HG02973 (cell line): ENCODE results near the gene ARF6.
A peak's percentile ranks its signal among the peaks of the same experiment; 100 is the strongest.
"Not testable (repeated sequence)": the region's sequence is repeated elsewhere in the genome, so short reads cannot be mapped to it uniquely, and the experiment has no call there.

Experiments used
- ATAC-seq: cut with Tn5 transposase; IDR thresholded peaks from one replicate; pipeline ENCODE4 v1.9.1; 2021; ENCODE audit warnings: moderate library complexity; ENCODE audit not compliant: unreplicated experiment

ARF6 gene

DNA sequence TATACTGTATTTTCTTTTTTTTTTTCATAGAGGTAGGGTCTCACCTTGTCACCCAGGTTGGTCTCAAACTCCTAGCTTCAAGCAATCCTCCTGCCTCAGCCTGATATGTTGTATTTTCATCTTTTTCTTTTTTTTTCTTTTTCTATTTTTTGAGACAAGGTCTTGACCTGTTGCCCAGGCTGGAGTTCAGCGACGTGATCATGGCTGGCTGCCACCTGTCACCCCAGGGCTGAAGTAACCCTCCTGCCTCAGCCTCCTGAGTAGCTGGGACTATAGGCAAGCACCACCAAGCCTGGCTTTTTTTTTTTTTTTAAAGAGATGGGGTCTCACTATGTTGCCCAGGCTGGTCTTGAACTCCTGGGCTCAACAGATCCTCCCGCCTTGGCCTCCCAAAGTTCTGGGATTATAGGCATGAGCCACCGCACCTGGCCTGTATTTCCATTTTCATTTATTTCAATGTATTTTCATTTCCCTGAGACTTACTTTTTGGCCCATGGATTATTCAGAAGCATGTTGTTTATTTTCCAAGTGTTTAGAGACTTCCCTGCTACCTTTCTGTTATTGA is 16.2 kb upstream of the ARF6 start:
- no peak for ATAC-seq

DNA sequence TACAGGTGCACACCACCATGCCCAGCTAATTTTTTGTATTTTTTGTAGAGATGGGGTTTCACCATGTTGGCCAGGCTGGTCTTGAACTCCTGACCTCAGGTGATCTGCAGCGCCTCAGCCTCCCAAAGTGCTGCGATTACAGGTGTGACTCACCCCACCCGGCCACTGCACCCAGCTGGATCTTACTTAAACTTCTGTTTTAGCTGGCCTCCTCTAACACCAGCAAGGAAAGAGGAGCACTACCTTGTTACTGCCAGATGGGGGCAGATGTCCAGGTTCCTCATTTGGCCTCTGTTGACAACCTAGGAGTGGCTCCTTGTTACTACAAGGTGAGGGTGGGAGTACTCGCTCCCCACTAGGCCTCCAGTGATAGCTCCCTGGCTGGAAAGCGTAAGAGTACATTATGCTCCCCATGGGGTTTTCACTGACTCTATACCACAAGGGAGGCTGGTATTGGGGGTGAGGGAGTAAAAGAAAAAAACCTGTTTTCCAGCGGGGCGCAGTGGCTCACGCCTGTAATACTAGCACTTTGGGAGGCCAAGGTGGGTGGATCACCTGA is 13.2 kb upstream of the ARF6 start:
- ATAC-seq = peak; percentile 79

DNA sequence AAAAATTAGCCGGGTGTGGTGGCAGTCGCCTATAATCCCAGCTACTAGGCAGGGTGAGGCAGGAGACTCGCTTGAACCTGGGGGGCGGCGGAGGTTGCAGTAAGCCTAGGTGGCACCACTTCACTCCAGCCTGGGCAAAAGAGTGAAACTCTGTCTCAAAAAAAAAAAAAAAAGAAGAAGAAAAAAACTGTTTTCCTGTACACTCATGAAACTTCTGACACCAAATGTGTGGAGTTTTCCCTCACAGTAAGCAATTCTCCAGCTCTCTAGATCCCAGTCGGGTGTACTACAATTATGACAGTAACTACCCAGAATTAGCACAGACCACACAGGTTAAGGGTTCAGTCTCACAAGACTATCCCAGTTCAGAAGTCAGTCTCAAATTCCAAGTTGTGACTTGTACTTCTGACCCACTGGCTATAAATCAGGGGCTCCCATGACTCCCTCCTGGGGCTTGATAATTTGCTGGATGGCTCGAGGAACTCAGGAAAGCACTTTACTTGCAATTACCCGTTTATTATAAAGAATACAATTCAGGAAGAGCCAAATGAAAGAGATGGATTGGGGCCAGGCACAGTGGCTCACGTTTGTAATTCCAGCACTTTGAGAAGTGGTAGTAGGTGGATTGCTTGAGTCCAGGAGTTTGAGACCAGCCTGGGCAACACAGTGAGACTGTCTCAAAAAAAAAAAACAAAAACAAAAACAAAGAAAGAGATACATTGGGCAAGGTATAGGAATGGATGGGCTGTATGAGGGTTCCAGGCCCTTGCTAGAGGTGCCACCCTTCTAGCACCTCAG is 12.4 kb upstream of the ARF6 start:
- ATAC-seq = no peak

DNA sequence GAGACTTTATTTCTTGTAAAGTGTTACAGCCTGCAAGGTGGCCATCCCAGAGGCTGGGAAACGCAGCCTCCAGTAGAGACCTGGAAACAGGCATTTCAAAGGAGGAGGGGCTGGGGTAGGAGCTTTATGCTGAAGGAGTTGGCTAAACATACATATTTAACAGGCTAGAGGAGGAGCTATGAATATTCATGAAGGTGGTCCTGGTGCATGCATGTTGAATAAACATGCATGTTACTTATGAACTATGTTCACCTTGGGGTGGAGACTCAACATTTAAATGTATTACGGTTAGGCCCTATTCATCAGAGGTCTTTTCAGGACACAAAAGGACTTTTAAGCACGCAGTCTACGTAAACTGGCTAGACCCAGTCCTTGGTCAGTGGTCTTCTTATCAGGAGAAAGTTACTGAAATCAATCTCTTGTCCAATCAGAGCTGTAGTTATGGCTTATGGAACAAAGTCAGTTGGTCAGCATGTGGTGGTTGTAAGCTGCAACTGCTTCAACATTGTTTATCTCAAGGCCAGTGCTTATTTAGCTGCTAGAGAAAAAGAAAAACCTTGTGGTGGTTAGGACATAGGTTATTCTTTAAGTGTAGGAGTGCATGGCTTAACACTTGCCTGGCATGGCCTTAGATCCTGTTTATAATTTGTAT is 11.4 kb upstream of the ARF6 start:
- no peak for ATAC-seq

DNA sequence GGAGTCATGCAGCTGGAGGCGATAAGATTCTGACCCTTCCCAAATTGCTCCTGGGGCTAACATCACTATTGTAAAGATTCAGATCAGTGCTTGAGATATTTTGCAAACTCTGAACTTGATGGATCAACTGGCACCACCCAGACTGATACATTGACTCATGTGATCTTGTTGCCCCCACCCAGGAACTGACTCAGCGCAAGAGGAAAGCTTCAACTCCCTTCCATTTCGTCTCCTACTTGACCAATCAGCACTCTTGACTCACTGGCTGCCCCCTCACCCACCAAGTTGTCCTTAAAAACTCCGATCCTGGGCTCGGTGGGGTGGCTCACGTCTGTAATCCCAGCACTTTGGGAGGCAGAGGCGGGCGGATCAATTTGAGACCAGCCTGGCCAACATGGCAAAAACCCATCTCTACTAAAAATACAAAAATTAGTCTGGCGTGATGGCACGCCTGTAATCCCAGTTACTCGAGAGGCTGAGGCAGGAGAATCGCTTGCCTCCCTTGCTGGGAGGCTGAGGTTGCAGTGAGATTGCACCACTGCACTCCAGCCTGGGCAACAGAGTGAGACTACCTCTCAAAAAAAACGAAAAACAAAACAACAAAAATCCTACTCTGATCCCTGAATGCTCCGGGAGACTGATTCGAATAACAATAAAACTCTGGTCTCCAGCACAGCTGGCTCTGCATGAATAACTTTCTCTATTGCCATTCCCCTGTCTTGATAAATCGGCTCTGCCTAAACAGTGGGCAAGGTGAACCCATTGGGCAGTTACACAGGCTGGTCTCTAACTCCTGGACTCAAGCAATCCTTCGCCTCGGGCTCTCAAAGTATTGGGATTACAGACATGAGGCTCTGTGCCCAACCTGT is 9.8 kb upstream of the ARF6 start:
- no peak for ATAC-seq

DNA sequence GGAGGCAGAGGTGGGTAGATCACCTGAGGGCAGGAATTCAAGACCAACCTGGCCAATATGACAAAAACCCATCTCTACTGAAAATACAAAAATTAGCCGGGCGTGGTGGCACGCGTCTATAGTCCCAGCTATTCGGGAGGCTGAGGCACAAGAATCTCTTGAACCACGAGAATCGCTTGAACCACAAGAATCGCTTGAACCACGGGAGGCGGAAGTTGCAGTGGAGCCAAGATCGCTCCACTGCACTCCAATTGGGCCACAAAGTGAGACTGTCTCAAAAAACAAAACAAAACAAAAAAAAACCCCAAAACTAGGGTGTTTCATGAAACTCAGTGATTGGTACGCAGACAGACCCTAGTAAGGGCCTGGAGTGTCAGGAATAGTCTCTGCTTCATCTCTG is 6.4 kb upstream of the ARF6 start:
- ATAC-seq = no peak

DNA sequence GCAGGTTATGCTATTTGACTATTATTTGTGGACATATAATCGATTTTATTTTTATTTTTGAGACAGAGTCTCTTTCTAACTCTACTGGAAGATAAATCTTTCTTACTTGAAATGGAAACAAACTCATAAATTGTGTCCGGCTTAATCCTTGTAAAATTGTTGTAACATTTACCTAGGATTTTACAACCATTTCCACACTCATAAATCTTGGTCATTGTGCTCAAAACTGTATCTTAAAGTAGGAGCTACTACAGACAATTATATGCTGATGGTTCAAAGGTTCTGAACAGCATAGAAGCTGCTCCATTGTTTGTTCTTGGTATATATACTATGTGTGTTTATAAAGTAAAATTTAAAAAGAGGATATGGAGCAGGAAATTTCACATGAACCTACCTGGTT is 4.6 kb upstream of the ARF6 start:
- ATAC-seq = no peak

DNA sequence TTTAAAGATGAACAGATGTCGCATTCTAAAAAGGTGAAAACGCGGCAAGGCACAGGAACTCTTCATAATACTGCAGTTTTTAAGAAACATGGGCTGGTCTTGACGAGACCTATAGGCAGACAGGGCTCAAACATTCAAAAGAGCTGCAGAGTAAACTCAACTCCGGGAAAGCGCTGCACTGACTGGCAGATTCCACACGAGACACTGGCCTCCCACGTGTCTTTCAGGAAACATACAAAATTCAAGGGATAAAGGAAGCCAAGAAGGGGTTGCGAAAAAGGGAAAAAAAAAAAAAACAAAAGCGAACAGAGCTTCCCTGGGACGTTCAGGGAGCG is 614 bp upstream of the ARF6 start:
- peak; percentile 29 for ATAC-seq

DNA sequence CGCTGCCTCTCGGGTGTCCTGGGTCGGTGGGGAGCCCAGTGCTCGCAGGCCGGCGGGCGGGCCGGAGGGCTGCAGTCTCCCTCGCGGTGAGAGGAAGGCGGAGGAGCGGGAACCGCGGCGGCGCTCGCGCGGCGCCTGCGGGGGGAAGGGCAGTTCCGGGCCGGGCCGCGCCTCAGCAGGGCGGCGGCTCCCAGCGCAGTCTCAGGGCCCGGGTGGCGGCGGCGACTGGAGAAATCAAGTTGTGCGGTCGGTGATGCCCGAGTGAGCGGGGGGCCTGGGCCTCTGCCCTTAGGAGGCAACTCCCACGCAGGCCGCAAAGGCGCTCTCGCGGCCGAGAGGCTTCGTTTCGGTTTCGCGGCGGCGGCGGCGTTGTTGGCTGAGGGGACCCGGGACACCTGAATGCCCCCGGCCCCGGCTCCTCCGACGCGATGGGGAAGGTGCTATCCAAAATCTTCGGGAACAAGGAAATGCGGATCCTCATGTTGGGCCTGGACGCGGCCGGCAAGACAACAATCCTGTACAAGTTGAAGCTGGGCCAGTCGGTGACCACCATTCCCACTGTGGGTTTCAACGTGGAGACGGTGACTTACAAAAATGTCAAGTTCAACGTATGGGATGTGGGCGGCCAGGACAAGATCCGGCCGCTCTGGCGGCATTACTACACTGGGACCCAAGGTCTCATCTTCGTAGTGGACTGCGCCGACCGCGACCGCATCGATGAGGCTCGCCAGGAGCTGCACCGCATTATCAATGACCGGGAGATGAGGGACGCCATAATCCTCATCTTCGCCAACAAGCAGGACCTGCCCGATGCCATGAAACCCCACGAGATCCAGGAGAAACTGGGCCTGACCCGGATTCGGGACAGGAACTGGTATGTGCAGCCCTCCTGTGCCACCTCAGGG is 679 bp downstream of the ARF6 start:
- peak; percentile 41 for ATAC-seq

DNA sequence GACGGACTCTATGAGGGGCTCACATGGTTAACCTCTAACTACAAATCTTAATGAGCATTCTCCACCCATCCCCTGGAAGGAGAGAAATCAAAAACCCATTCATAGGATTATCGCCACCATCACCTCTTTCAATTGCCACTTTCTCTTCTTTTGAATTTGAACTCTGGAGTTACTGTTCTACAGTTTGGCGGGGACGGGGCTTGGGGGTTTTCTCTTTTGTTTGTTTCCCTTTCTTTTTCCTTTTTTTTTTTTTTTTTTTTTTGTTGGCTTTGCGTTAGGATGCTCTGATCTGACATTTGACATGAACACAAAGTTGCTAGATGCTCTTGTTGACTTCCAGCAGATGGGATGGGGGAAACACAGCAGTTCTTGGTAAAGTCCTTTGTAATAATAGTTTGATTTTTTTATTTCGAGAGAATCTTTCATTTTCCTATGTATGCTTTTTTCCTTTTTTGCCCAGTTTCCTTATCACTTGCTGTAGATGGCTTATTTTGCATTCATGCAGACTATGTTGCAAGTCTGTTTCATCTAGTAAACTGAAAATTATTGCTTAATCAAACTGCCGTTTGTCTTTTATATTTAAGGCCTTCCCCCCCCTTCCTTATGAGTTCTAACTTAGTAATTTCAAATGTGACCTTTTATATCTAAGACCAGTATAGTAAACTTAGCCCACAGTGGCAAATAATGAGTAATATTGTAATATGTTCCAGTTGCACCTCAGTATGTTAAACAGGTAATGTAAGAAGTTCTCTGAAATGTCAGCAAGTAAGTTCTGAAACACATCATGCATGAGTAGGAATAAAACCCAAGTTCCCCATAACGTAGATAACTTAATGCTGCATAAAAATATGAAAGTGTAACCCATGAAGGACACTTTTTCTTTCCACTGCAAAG is 1.6 kb downstream of the ARF6 start:
- ATAC-seq = not testable (repeated sequence)

DNA sequence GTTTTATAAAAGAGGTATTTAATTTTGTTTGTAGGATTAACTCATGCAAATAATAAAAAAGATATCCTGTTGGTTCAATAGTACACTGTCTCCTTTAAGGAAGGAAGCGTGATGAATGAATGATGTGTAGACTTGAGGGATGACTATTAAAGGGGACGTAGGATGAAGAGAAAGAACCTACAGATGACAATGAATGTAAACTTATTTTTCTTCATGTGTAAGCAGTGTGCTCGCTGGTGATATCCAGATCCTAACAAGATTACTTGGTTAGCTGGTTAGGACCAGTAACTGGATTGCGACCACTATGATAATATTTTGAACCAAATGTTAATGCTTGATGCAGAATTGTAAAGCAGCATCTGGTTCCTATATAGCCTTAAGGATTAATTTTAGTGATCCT is 2.6 kb downstream of the ARF6 start:
- ATAC-seq = no peak

DNA sequence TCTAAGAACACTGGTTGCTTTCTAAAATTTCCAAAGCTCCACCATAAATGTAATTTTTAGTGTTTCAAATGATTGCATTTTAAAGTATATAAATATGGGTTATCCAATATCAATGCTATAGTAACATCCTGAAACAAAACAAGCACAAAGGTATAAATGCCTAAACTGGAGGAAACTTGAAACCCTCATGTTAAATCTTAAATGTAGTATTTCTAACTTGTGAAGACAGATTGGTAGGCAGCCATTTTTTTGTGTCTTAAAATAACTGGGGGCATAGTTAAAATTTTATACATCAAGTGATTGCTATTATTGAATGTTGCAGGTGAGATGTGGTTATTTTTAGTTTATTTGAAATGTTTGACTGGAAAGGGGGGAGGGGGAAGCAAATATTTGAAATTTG is 3.4 kb downstream of the ARF6 start:
- ATAC-seq = not testable (repeated sequence)

DNA sequence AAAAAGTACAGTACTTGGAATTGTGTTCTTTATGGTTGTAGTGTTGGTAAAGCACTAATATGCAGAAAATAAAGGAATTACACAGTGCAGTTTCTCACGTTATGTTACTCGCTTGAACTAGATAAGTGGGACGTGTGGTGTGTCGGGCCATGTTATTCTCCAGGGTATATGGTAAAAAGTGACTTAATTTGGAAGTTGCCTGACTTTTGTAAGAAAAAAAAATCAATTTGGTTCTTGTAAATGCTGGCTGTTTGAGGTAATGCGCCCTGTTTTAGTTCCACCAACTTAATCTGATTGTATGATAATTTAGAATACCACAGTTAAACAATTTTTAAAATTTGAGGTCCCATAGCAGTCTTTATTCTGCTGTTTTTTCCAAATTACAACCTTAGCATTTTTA is 4.1 kb downstream of the ARF6 start:
- no peak for ATAC-seq

DNA sequence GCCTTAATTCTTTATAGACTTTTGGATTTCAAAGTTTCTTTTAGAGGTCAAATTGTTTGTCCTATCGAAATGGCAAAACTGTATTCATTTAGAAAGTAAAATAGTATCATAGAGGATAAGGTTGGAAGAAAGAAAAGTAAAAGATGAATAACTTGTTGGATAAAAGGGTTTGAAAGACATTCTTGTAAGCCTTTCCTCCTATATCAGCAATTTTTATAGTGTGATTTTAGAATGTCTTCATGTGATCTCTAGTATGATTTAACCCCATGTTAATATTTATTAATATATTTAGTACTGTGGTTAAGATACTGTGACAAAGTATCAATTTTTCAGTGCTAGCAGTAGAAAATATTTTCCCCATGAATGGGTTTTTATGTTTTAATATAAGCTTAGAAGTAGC is 4.5 kb downstream of the ARF6 start:
- no peak for ATAC-seq

DNA sequence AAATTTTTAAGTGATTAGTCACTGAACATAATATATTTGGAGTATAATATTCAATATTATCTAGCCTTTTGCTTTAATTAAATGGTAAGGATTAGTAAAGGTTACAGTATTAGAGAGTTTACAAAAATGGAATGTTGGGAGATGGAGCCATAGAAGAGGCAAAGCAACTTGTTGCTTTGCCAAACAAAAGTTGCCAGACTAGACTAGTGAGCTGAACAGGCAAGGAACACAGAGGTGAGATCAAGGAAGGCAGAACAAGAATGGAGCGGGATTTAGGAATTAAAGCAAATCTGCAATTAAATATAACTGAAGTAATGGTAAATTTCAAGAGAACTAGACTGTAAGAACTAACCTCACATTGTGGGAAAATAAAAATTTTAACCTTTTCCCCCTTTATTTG is 5.1 kb downstream of the ARF6 start:
- no peak for ATAC-seq

DNA sequence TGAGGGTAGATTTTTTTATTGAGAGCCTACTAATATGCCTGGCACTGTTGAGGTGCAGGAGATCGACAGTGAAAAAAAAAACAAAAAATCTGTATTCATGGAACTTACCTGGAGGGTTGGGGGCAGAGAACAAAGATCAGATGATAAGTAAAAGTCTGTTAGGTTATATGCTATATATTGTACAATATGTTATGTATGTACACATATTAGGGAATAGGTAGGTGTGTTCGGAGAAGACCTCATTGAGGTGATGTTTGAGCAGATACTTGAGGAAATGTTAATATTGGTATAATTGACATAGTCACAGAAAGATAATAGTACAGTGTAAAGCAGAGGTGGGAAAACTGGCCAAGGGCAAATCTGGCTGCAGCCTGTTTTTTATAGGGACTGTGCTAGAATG is 5.6 kb downstream of the ARF6 start:
- ATAC-seq = no peak

DNA sequence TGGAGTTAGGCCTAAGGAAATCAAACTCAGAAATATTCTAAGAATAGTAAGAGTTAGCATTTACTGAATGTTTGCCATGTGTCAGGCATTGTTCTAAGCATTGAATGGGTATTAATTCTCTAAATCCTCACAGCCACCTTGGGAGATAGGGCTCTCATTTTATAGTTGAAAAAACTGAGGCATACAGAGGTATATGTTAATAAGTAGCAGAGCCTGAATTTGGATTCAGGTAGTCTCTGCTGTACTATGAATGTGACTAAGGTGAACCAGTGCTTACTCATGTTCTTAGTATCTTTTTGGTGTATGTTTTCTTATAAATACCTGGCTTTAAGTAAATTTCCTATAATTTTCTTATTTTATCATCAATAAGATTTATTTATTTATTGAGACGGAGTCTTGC is 8.1 kb downstream of the ARF6 start:
- ATAC-seq = no peak

DNA sequence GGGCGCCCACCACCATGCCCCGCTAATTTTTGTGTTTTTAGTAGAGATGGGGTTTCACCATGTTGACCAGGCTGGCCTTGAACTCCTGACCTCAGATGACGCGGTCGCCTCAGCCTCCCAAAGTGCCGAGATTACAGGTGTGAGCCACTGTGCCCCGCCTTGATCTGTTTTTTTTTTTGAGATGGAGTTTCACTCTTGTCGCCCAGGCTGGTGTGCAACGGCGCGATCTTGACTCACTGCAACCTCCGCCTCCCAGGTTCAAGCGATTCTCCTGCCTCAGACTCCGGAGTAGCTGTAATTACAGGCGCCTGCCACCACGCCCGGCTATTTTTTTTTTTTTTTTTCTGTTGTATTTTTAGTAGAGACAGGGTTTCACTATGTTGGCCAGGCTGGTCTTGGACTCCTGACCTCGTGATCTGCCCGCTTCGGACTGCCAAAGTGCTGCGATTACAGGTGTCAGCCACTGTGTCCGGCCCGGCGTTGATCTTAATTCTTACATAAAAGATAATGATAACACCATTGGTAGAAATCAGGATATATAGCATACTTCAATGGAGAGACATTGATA is 9.9 kb downstream of the ARF6 start:
- ATAC-seq = not testable (repeated sequence)

DNA sequence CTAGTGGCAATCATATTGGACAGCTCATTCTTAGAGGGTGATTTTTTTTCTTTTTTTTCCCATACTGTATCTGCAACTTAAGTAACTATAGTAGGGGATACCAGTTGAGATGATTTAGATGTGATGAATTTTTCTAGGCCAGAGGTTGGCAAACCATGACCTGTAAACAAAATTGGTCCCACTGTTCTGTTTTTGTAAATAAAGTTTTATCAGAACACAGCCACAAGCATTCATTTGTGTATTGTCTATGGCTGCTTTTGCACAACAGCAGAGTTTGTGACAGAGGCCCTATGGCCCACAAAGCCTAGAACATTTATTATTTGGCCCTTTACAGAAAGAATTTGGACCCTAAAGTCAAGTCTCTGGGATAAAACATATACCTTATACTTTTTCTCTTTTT is 11.4 kb downstream of the ARF6 start:
- no peak for ATAC-seq
